ENCODE results near the gene RBM48. TPM values are rescaled to one million over a fixed set of nuclear protein-coding genes. Genes with fewer than 3 reads are reported as not detected.

The RBM48 gene
- total and polyA plus RNA-seq, 2 of the 13 experiments (the other 11 are each of a cell fraction or from before 2014, with no cell fraction given), result 7.2 to 12.2 TPM

- no peak for TF ChIP-seq ATRX (CRISPR knock-in tag; IDR thresholded peaks at IDR 0.05; ENCODE audit: borderline replicate concordance)
Measured at GRCh38 chr7:92513167-92513902, 15.3 kb upstream of the RBM48 start (continued).

GRCh38 chr7:92517631-92518030 lies 11.0 kb upstream of the RBM48 start:
- H3K9me3 ChIP-seq (ENCODE audit: low read length), result no peaks in the 10 kb centered on the region
- H3K4me3 ChIP-seq (replicated peaks in 1 of 3; ENCODE audit: insufficient read depth in 1 of 3, low read depth in 2 of 3, low read length in 3 of 3), result no peak overlapping the region
- H3K27ac ChIP-seq (ENCODE audit: extremely low read length, insufficient read depth, low read length), result no peak overlapping the region
- DNase-seq (ENCODE audit: low spot score), result no peak
- no peaks in the 10 kb centered on the region for H4K20me1 ChIP-seq (ENCODE audit: insufficient read depth, low read length)
- intact Hi-C loops (cut with micrococcal nuclease; ENCODE audit: unreplicated experiment) (no loop called here), in situ Hi-C loops (cut with HindIII; ENCODE audit: extremely low pct_ligation_motif_present, low pct_unique_long_range_greater_than_20kb) (no loop called here)
- no peaks in the 10 kb centered on the region for H3K4me1 ChIP-seq (ENCODE audit: insufficient read depth, low read length)
- H3K9ac ChIP-seq (ENCODE audit: insufficient read depth, low read depth, low read length), result no peak overlapping the region
- H3K4me2 ChIP-seq (ENCODE audit: low read depth, low read length), result no peak overlapping the region
- H3K79me2 ChIP-seq (ENCODE audit: insufficient read depth, low read length), result peaks cover under 1% of the 10 kb centered on the region
- WGBS (ENCODE audit: low lambda C conversion rate), result 95% methylated on average over 3 of the region's 3 CpGs
- H2AFZ ChIP-seq (ENCODE audit: low read length), result no peak overlapping the region
- FAIRE-seq, result no peak
- TSS peak; percentile 43 for BruUV-seq (replicated peaks)
- H3K36me3 ChIP-seq (replicated peaks in 1 of 2; ENCODE audit: control insufficient read depth in 1 of 2, insufficient read depth in 2 of 2, low read length in 2 of 2), result peaks cover 0 to 22% of the 10 kb centered on the region in 2 experiments; a peak in 3 of 5 replicates
- no peak for ATAC-seq
- ChIA-PET CTCF (ENCODE audit: low intra/inter-chr PET ratio, low total read pairs) (no interaction called here), POLR2A (interaction anchor here (0.7 kb wide), 1 partner anchor 11 kb away, joined by 4 read pairs; the partner anchor contains the start of genes PEX1 and RBM48)
- TF ChIP-seq NRL (CRISPR knock-in tag; IDR thresholded peaks at IDR 0.05; ENCODE audit: borderline replicate concordance), result no peak
- TF ChIP-seq ZSCAN22 (CRISPR knock-in tag; IDR thresholded peaks at IDR 0.05), result no peak
- no peak for TF ChIP-seq YEATS4 (CRISPR knock-in tag; IDR thresholded peaks at IDR 0.05; ENCODE audit: borderline replicate concordance)
- TF ChIP-seq TBP (CRISPR knock-in tag; IDR thresholded peaks at IDR 0.05), result no peak
- no peak for TF ChIP-seq ZNF292 (CRISPR knock-in tag; IDR thresholded peaks at IDR 0.05; ENCODE audit: borderline replicate concordance, low read depth)
- TF ChIP-seq ZNF878 (CRISPR knock-in tag; IDR thresholded peaks at IDR 0.05), result no peak
- TF ChIP-seq ELF1 (CRISPR knock-in tag; IDR thresholded peaks at IDR 0.05), result no peak
- TF ChIP-seq BCL3 (CRISPR knock-in tag; IDR thresholded peaks at IDR 0.05), result no peak
- TF ChIP-seq, protein P1, sequence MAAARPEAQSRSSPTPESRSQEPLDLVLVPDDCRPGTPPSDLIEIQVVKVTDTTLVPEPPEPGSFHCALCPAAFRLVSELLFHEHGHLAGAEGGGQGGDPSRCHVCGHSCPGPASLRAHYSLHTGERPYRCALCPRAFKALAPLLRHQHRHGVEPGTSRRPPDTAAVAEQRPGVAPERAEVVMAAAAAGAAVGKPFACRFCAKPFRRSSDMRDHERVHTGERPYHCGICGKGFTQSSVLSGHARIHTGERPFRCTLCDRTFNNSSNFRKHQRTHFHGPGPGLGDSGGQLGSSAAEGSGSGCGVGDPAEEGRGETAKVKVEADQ (CRISPR knock-in tag; IDR thresholded peaks at IDR 0.05; ENCODE audit: borderline replicate concordance), result no peak
- no peak for TF ChIP-seq PAF1 (CRISPR knock-in tag; IDR thresholded peaks at IDR 0.05)
- TF ChIP-seq ZSCAN12 (CRISPR knock-in tag; IDR thresholded peaks at IDR 0.05), result no peak
- TF ChIP-seq SMC3 (IDR thresholded peaks at IDR 0.05; ENCODE audit: low read length), result no peak
- no peak for TF ChIP-seq MBNL3 (CRISPR knock-in tag; conservative IDR thresholded peaks at IDR 0.05)
- no peak for TF ChIP-seq HOXA9 (CRISPR knock-in tag; IDR thresholded peaks at IDR 0.05; ENCODE audit: borderline replicate concordance)
- TF ChIP-seq SOX5 (CRISPR knock-in tag; IDR thresholded peaks at IDR 0.05; ENCODE audit: borderline replicate concordance), result no peak
- no peak for TF ChIP-seq ZNF749 (CRISPR knock-in tag; IDR thresholded peaks at IDR 0.05; ENCODE audit: borderline replicate concordance)
- no peak for TF ChIP-seq THYN1 (CRISPR knock-in tag; IDR thresholded peaks at IDR 0.05; ENCODE audit: borderline replicate concordance, low read depth)
- TF ChIP-seq TCF12 (IDR thresholded peaks at IDR 0.05), result no peak
- no peak for TF ChIP-seq TCF12 (CRISPR knock-in tag; IDR thresholded peaks at IDR 0.05)
- no peaks in the 10 kb centered on the region for H3K27me3 ChIP-seq (ENCODE audit: control insufficient read depth in 1 of 2, insufficient read depth in 2 of 2, low read length in 2 of 2)
